ENCODE measurements around the gene EEF1B2. TPM values are rescaled to one million over a fixed set of nuclear protein-coding genes. Genes with fewer than 3 reads are reported as not detected.

Gene EEF1B2
- total and polyA plus RNA-seq, 2 of the 8 experiments (the other 6 are each of a cell fraction or from before 2014, with no cell fraction given) = 504 to 679 TPM

- peaks cover 2 to 16% (median 8%) of the 10 kb centered on the region in 4 experiments; a peak in 5 of 7 replicates for H3K4me1 ChIP-seq (replicated peaks in 1 of 4; ENCODE audit: control insufficient read depth in 3 of 4, insufficient read depth in 4 of 4, low read length in 3 of 4)
- H4K20me1 ChIP-seq (replicated peaks in 1 of 2; ENCODE audit: control insufficient read depth in 1 of 2, insufficient read depth in 2 of 2, low read length in 2 of 2) = no peaks in the 10 kb centered on the region
- H3K4me2 ChIP-seq (ENCODE audit: insufficient read depth in 1 of 2, low read depth in 2 of 2, low read length in 2 of 2) = no peak overlapping the region
- H4K8ac ChIP-seq (ENCODE audit: extremely low read depth, insufficient read depth, low read length) = no peak overlapping the region
- H3K4ac ChIP-seq (replicated peaks; ENCODE audit: insufficient read length, low read depth, low read length) = no peak overlapping the region
- H3K18ac ChIP-seq (ENCODE audit: extremely low read depth, low read length) = no peak overlapping the region
- ChIA-PET CTCF (ENCODE audit: partially characterized antibody) (interaction anchor here (0.6 to 1.4 kb wide), 3 partner anchors 47 to 1329 kb away, joined by 3 to 4 read pairs (median 3); no protein-coding TSS in a partner anchor), POLR2A (ENCODE audit: partially characterized antibody) (interaction anchor here (0.6 to 2.2 kb wide), 4 partner anchors 8 to 52 kb away, joined by 3 to 5 read pairs (median 4); partner anchors contain the start of genes EEF1B2 and NDUFS1)
- FAIRE-seq = no peak
- no peak for DNase-seq (ENCODE audit: low read depth in 1 of 2, low spot score in 2 of 2)
- H2AK5ac ChIP-seq (ENCODE audit: low read depth, low read length) = no peak overlapping the region
- H3K23ac ChIP-seq (ENCODE audit: insufficient read length) = no peak overlapping the region
- H3K56ac ChIP-seq (replicated peaks; ENCODE audit: insufficient read length, low read depth, low read length) = no peak overlapping the region
- no peak overlapping the region for H3K27ac ChIP-seq (ENCODE audit: low read depth, low read length)
- no peak overlapping the region for H3K14ac ChIP-seq (ENCODE audit: insufficient read length)
- H2BK15ac ChIP-seq (ENCODE audit: low read length) = no peak overlapping the region
- 81% methylated on average over 2 of the region's 2 CpGs; no CpG with 5 or more reads in 1 of the 2 experiments for WGBS, 2 experiments (ENCODE audit: extremely low coverage in 1 of 2, insufficient coverage in 1 of 2, insufficient read length in 1 of 2, insufficient replicate concordance in 2 of 2, low coverage in 1 of 2, low lambda C conversion rate in 2 of 2, missing lambda C conversion rate in 1 of 2)
- no peak overlapping the region for H3K4me3 ChIP-seq (ENCODE audit: extremely low read depth in 1 of 4, insufficient read depth in 2 of 4, low read depth in 3 of 4, low read length in 4 of 4)
- H2BK20ac ChIP-seq (ENCODE audit: low read length) = no peak overlapping the region
- no peaks in the 10 kb centered on the region for H3K79me2 ChIP-seq (ENCODE audit: control insufficient read depth in 1 of 2, insufficient read depth in 2 of 2, low read length in 2 of 2)
- H2AFZ ChIP-seq (ENCODE audit: low read length) = no peak overlapping the region
- H3K79me1 ChIP-seq (ENCODE audit: low read depth, low read length) = no peaks in the 10 kb centered on the region
- H2BK5ac ChIP-seq (ENCODE audit: low read depth, low read length) = no peak overlapping the region
- no peak overlapping the region for H4K91ac ChIP-seq (replicated peaks; ENCODE audit: insufficient read length, low read length)
- no peak overlapping the region for H2BK120ac ChIP-seq (replicated peaks; ENCODE audit: low read depth, low read length)
- no peaks in the 10 kb centered on the region for H3K23me2 ChIP-seq (ENCODE audit: low read depth, low read length)
- H3K9ac ChIP-seq (replicated peaks in 1 of 4; ENCODE audit: extremely low read depth in 1 of 4, low read depth in 3 of 4, low read length in 3 of 4) = no peak overlapping the region
- H3K27me3 ChIP-seq (replicated peaks in 1 of 4; ENCODE audit: control insufficient read depth in 3 of 4, extremely low read depth in 1 of 4, insufficient read depth in 3 of 4, low read length in 3 of 4) = no peaks in the 10 kb centered on the region
- H2BK12ac ChIP-seq (ENCODE audit: low read depth, low read length) = no peak overlapping the region
- H4K5ac ChIP-seq (ENCODE audit: insufficient read length, low read depth, low read length) = no peak overlapping the region
- no peaks in the 10 kb centered on the region for H3K9me3 ChIP-seq (ENCODE audit: insufficient read depth in 2 of 2, low read depth in 1 of 2, low read length in 1 of 2)
- H3K36me3 ChIP-seq (ENCODE audit: control insufficient read depth in 2 of 4, insufficient read depth in 4 of 4, low read length in 3 of 4) = no peaks in the 10 kb centered on the region
- TF ChIP-seq RXRA (IDR thresholded peaks at IDR 0.05; ENCODE audit: insufficient read depth, low read depth, low read length) = no peak
- no peak for TF ChIP-seq TAF7 (optimal IDR thresholded peaks at IDR 0.05; ENCODE audit: borderline replicate concordance, low read depth, low read length)
- no peak for TF ChIP-seq CBX8 (IDR thresholded peaks at IDR 0.05; ENCODE audit: borderline replicate concordance, low read depth, low read length)
- no peak for TF ChIP-seq MAFK (IDR thresholded peaks at IDR 0.05; ENCODE audit: low read depth, low read length)
- TF ChIP-seq GABPA (IDR thresholded peaks at IDR 0.05; ENCODE audit: borderline replicate concordance, insufficient read depth, low read length) = no peak
- TF ChIP-seq ATF3 (IDR thresholded peaks at IDR 0.05; ENCODE audit: insufficient read depth, low read depth, low read length) = no peak
- no peak for TF ChIP-seq NRF1 (IDR thresholded peaks at IDR 0.05; ENCODE audit: low read depth, low read length)
- TF ChIP-seq SP2 (IDR thresholded peaks at IDR 0.05; ENCODE audit: low read length) = no peak
- TF ChIP-seq JUN (IDR thresholded peaks at IDR 0.05; ENCODE audit: low read depth, low read length) = no peak
- no peak for TF ChIP-seq SP1 (IDR thresholded peaks at IDR 0.05; ENCODE audit: low read depth, low read length)
- no peak for TF ChIP-seq POU5F1 (IDR thresholded peaks at IDR 0.05; ENCODE audit: low read depth, low read length)
- no peak for TF ChIP-seq SUZ12 (IDR thresholded peaks at IDR 0.05; ENCODE audit: low read length)
- no peak for TF ChIP-seq MAX (IDR thresholded peaks at IDR 0.05)
These were observed 52.1 kb downstream of the EEF1B2 start for GRCh38 chr2:206211657-206212255.

Data from H1 (cell line).